Esophagus squamous epithelium (tissue), 4 donors: ENCODE results near the gene CCSAP.

ENCODE experiments used
- CTCF ChIP-seq, 6 experiments: fragments of 450-650 bp in 4 of 6; fragments of 200-600 bp in 2 of 6; sonication (generic) in 2 of 6; IDR thresholded peaks; one replicate each; pipeline ENCODE4 v1.5.1; 2016 to 2019; ENCODE audit warnings: antibody characterized with exemption in 6 of 6, mild to moderate bottlenecking in 4 of 6, moderate library complexity in 4 of 6
- POLR2A ChIP-seq, 4 donors: fragments of 450-650 bp; IDR thresholded peaks; one replicate each; pipeline ENCODE4 v1.6.1; 2017; ENCODE audit warnings: antibody characterized with exemption in 4 of 4, mild to moderate bottlenecking in 4 of 4, moderate library complexity in 3 of 4

GRCh38 chr1:229318056-229318455 is 24.8 kb downstream of the CCSAP start:
- no peak for TF ChIP-seq CTCF (IDR thresholded peaks at IDR 0.05)
- no peak for TF ChIP-seq POLR2A (IDR thresholded peaks at IDR 0.05)
